GM12892 (cell line): ENCODE measurements around the gene MYBPC1.

Experiments
- POLR2A ChIP-seq: IDR thresholded peaks from 2 replicates; pipeline ENCODE4 v1.6.1; 2011; ENCODE audit warnings: low read depth, low read length, control low read depth
- POLR2AphosphoS5 ChIP-seq: IDR thresholded peaks from 2 replicates; pipeline ENCODE4 v1.6.1; 2011; ENCODE audit warnings: low read depth, low read length, control low read depth
- TAF1 ChIP-seq: IDR thresholded peaks from 2 replicates; pipeline ENCODE4 v1.6.1; 2011; ENCODE audit warnings: low read depth, mild to moderate bottlenecking, control low read depth, low read length, borderline replicate concordance

- TF ChIP-seq POLR2A: no peak
- TF ChIP-seq TAF1: no peak
- no peak for TF ChIP-seq POLR2AphosphoS5
These were observed 90.3 kb downstream of the MYBPC1 start for GRCh38 chr12:101685092-101685491.
